Measurements from ENCODE around the gene KIAA0040. TPM values are rescaled to one million over a fixed set of nuclear protein-coding genes. Genes with fewer than 3 reads are reported as not detected.

The KIAA0040 gene
- total RNA-seq, 1 donor from 2014 or later: 2.4 TPM

DNA sequence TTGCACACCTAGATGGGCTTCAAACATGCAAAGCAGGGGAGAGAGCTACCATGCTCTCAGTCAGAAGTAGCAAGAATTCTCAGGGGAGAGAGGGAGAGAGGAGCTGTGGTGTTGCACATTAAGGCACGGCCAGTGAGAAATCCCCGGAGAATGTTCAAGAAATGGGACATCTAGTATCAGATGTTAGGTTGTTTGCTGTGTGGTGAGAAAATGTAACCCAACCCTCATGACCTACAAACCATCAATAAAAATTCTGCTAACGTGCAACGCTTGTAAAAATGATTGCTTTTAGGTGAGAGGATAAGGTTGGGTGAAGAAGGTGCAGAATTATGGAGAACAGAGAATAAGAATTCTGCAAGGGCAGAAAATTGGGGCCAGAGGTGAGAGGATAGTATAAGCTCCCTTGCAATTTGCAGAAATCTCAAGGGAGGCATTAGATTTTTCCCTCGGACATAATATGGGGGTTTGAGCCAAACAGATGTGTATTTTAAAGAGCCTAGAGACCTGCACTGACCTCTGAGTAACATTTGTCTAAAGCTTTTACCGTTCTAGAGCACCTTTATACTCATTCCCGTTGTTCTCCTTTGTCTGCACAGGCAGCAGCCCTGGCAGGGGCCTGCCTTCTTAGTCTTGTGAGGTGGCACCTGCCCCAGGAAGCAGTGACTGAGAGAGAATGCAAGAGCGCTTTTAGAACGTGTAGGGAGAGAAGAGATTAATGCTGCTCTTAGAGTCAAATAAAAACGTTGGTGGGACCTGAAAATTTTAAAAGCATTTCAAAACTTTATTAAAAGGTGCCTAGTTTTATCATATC lies 25.4 kb upstream of the KIAA0040 start:
- DNase-seq (ENCODE audit: low spot score, unreplicated experiment): no peak
- peaks cover 8% of the 10 kb centered on the region for H3K27me3 Mint-ChIP-seq

DNA sequence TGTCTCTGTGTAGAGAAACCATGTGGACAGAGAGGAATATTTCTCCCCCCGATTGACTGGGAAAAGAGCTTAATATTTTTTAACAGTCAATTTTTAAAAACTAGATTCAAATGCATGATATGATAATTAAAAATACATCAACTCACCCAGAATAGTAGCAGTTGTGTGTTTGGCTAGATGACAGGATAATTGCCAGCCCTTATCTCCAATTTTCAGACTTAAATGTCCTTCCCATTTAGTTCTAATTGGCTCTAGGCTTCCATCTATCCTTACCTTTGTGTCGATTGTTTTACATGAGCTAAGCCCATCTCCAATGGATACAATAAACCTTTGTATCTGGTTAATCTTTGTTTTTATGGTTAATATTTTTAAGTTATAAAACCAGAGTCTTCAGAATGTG lies 23.9 kb upstream of the KIAA0040 start:
- Mint-ChIP-seq H3K4me3 (ENCODE audit: low read depth) (no peak overlapping the region), H3K27me3 (peaks cover 8% of the 10 kb centered on the region), H3K27ac (no peak overlapping the region), H3K9me3 (ENCODE audit: low read depth) (peaks cover 12% of the 10 kb centered on the region), H3K36me3 (ENCODE audit: insufficient read depth) (peaks cover 2% of the 10 kb centered on the region), H3K4me1 (ENCODE audit: low read depth) (peaks cover 3% of the 10 kb centered on the region)
- TF ChIP-seq, protein P1, sequence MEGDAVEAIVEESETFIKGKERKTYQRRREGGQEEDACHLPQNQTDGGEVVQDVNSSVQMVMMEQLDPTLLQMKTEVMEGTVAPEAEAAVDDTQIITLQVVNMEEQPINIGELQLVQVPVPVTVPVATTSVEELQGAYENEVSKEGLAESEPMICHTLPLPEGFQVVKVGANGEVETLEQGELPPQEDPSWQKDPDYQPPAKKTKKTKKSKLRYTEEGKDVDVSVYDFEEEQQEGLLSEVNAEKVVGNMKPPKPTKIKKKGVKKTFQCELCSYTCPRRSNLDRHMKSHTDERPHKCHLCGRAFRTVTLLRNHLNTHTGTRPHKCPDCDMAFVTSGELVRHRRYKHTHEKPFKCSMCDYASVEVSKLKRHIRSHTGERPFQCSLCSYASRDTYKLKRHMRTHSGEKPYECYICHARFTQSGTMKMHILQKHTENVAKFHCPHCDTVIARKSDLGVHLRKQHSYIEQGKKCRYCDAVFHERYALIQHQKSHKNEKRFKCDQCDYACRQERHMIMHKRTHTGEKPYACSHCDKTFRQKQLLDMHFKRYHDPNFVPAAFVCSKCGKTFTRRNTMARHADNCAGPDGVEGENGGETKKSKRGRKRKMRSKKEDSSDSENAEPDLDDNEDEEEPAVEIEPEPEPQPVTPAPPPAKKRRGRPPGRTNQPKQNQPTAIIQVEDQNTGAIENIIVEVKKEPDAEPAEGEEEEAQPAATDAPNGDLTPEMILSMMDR (IDR thresholded peaks at IDR 0.05; ENCODE audit: unreplicated experiment): no peak
- no peak for DNase-seq (ENCODE audit: low spot score, unreplicated experiment)

More for the DNA sequence above, 25.4 kb upstream of the KIAA0040 start:
- H3K27ac Mint-ChIP-seq: no peak overlapping the region
- H3K36me3 Mint-ChIP-seq (ENCODE audit: insufficient read depth): peaks cover 2% of the 10 kb centered on the region
- peaks cover 12% of the 10 kb centered on the region for H3K9me3 Mint-ChIP-seq (ENCODE audit: low read depth)
- H3K4me1 Mint-ChIP-seq (ENCODE audit: low read depth): peaks cover 5% of the 10 kb centered on the region
- no peak overlapping the region for H3K4me3 Mint-ChIP-seq (ENCODE audit: low read depth)
- TF ChIP-seq, protein P1 (IDR thresholded peaks at IDR 0.05; ENCODE audit: unreplicated experiment): no peak

DNA sequence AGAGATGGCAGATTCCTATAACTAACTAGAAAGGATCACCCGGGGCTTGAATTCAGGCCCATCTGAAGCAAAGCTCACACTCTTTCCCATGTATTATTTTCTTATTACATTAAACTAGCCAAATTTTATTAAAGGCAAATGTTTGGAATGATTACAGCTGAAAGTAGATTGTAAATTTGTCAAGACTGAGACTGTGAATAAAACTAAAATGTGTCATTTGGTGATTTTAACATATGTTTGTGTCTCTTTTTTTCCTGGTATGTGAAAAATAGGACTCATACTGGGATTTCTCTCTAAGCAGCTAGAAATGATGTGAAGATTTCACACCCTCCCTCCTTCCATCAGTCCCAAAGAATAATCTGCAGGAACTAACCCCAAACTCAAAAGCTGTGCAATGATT lies 19.1 kb upstream of the KIAA0040 start:
- Mint-ChIP-seq H3K27ac (no peak overlapping the region), H3K4me3 (ENCODE audit: low read depth) (no peak overlapping the region), H3K36me3 (ENCODE audit: insufficient read depth) (peaks cover 2% of the 10 kb centered on the region), H3K4me1 (ENCODE audit: low read depth) (no peaks in the 10 kb centered on the region), H3K27me3 (no peaks in the 10 kb centered on the region), H3K9me3 (ENCODE audit: low read depth) (peaks cover 12% of the 10 kb centered on the region)
- no peak for DNase-seq (ENCODE audit: low spot score, unreplicated experiment)
- TF ChIP-seq, protein P1 (IDR thresholded peaks at IDR 0.05; ENCODE audit: unreplicated experiment): no peak

DNA sequence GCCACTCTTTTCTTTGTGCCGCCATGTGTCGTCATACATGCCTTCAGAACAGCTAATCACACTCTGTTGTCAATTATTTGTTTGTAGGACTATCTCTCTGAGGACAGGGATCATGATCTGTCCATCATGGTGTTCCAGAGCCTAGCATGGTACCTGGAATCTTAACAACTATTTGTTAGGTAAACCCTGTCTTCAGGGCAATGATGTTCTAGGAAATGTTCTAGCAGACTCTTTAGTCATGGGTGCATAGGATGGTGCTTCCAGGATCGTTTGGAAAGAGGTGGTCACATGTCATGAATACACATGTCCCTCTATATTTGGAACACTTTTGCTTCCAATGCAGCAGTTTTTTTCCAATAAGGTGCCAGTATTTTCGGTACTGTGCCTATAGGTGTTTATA lies 18.2 kb upstream of the KIAA0040 start:
- H3K36me3 Mint-ChIP-seq (ENCODE audit: insufficient read depth): peaks cover 2% of the 10 kb centered on the region
- H3K4me3 Mint-ChIP-seq (ENCODE audit: low read depth): no peak overlapping the region
- no peak for DNase-seq (ENCODE audit: low spot score, unreplicated experiment)
- H3K27ac Mint-ChIP-seq: no peak overlapping the region
- H3K9me3 Mint-ChIP-seq (ENCODE audit: low read depth): peaks cover 12% of the 10 kb centered on the region
- no peaks in the 10 kb centered on the region for H3K27me3 Mint-ChIP-seq
- TF ChIP-seq, protein P1 (IDR thresholded peaks at IDR 0.05; ENCODE audit: unreplicated experiment): no peak
- H3K4me1 Mint-ChIP-seq (ENCODE audit: low read depth): no peaks in the 10 kb centered on the region

DNA sequence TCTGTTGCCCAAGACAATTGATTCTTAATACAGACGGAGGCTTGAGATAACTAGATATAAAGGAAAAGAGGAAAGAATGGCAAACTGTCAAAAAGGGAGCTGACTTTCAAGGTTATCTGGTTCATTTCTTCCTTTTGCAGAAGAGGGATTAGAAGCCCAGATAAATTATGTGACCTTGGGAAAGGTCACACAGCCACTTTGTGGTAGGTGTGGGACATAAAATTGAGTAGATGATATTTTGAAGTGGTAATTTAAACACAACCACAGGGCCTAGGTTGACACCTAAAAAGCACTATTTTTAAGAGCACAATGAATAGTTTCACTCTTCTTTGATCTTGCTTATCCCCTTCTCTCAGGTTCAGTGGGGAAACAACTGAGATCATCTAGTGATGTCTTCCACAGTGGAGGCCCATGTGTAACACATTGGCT lies 16.9 kb upstream of the KIAA0040 start:
- H3K9me3 Mint-ChIP-seq (ENCODE audit: low read depth): peaks cover 12% of the 10 kb centered on the region
- peaks cover 2% of the 10 kb centered on the region for H3K36me3 Mint-ChIP-seq (ENCODE audit: insufficient read depth)
- no peaks in the 10 kb centered on the region for H3K27me3 Mint-ChIP-seq
- H3K4me1 Mint-ChIP-seq (ENCODE audit: low read depth): no peaks in the 10 kb centered on the region
- TF ChIP-seq, protein P1 (IDR thresholded peaks at IDR 0.05; ENCODE audit: unreplicated experiment): no peak
- DNase-seq (ENCODE audit: low spot score, unreplicated experiment): no peak
- H3K27ac Mint-ChIP-seq: no peak overlapping the region
- no peak overlapping the region for H3K4me3 Mint-ChIP-seq (ENCODE audit: low read depth)

All from progenitor cell of endocrine pancreas (in vitro differentiated cells).